ENCODE results near the gene TXNDC15. TPM values are rescaled to one million over a fixed set of nuclear protein-coding genes. Genes with fewer than 3 reads are reported as not detected.

The TXNDC15 gene
- total RNA-seq, 4 donors from 2014 or later: 46.1 to 66.6 (median 56.5) TPM

- no peak for TF ChIP-seq CTCF (IDR thresholded peaks at IDR 0.05; ENCODE audit: low read depth)
Measured at GRCh38 chr5:134918861-134919260, 44.7 kb downstream of the TXNDC15 start.

- TF ChIP-seq CTCF (IDR thresholded peaks at IDR 0.05; ENCODE audit: low read depth): no peak
Measured at GRCh38 chr5:134920848-134921575, 46.8 kb downstream of the TXNDC15 start.

- TF ChIP-seq CTCF (IDR thresholded peaks at IDR 0.05; ENCODE audit: low read depth): no peak
Measured at GRCh38 chr5:134932508-134932907, 58.3 kb downstream of the TXNDC15 start.

GRCh38 chr5:134934202-134934601 lies 60.0 kb downstream of the TXNDC15 start:
- TF ChIP-seq CTCF (IDR thresholded peaks at IDR 0.05; ENCODE audit: low read depth): no peak

- TF ChIP-seq CTCF (IDR thresholded peaks at IDR 0.05; ENCODE audit: low read depth): no peak
Measured at GRCh38 chr5:134935711-134936602, 61.8 kb downstream of the TXNDC15 start.

- no peak for TF ChIP-seq CTCF (IDR thresholded peaks at IDR 0.05; ENCODE audit: low read depth)
Measured at GRCh38 chr5:134937526-134937925, 63.4 kb downstream of the TXNDC15 start.

- no peak for TF ChIP-seq CTCF (IDR thresholded peaks at IDR 0.05; ENCODE audit: low read depth)
Measured at GRCh38 chr5:134938030-134938429, 63.9 kb downstream of the TXNDC15 start.
